SK-N-SH treated with all-trans-retinoic acid at 6 μM for 48 hours (cell line): ENCODE results near the gene TOX2.

ENCODE experiments used
- ATAC-seq: fragments of 200-7000 bp; cut with Tn5 transposase; 3 replicates; pipeline ENCODE4 v1.9.1; 2020; ENCODE audit warnings: mild to moderate bottlenecking, moderate library complexity
- ARNTL ChIP-seq: fragments of 450-650 bp; formaldehyde crosslinking; IDR thresholded peaks from 2 replicates; pipeline ENCODE4 v1.5.0; 2020; ENCODE audit warnings: low read depth, mild to moderate bottlenecking, moderate library complexity, borderline replicate concordance
- BACH2 ChIP-seq: fragments of 250-450 bp; sonication (Bioruptor Pico); IDR thresholded peaks from 2 replicates; pipeline ENCODE4 v1.9.0; 2021; ENCODE audit warnings: mild to moderate bottlenecking, borderline replicate concordance
- CSDC2 ChIP-seq: fragments of 250-450 bp; sonication (Bioruptor Pico); IDR thresholded peaks from 2 replicates; pipeline ENCODE4 v1.5.0; 2020; ENCODE audit warnings: mild to moderate bottlenecking, moderate library complexity
- ESRRG ChIP-seq: fragments of 250-450 bp; sonication (Bioruptor Pico); IDR thresholded peaks from 2 replicates; pipeline ENCODE4 v1.6.1; 2021; ENCODE audit warnings: mild to moderate bottlenecking
- GLIS3 ChIP-seq: fragments of 250-450 bp; sonication (Bioruptor Pico); IDR thresholded peaks from 2 replicates; pipeline ENCODE4 v1.5.0; 2020; ENCODE audit warnings: mild to moderate bottlenecking, moderate library complexity
- ISL1 ChIP-seq: fragments of 250-450 bp; sonication (Bioruptor Pico); IDR thresholded peaks from 2 replicates; pipeline ENCODE4 v2.1.2; 2022; ENCODE audit warnings: mild to moderate bottlenecking, moderate library complexity
- PPARA ChIP-seq: fragments of 250-450 bp; sonication (Bioruptor Pico); IDR thresholded peaks from 2 replicates; pipeline ENCODE4 v1.5.0; 2020; ENCODE audit warnings: mild to moderate bottlenecking, borderline replicate concordance
- RARB ChIP-seq: fragments of 250-450 bp; sonication (Bioruptor Pico); IDR thresholded peaks from 2 replicates; pipeline ENCODE4 v1.8.0; 2021; ENCODE audit warnings: mild to moderate bottlenecking, moderate library complexity
- SNAI2 ChIP-seq: fragments of 250-450 bp; sonication (Bioruptor Pico); IDR thresholded peaks from 2 replicates; pipeline ENCODE4 v1.5.0; 2020; ENCODE audit warnings: mild to moderate bottlenecking, moderate library complexity
- TCF4 ChIP-seq: fragments of 250-450 bp; sonication (Bioruptor Pico); IDR thresholded peaks from 2 replicates; pipeline ENCODE4 v1.8.0; 2021; ENCODE audit warnings: mild to moderate bottlenecking, moderate library complexity, borderline replicate concordance
- TOX ChIP-seq: fragments of 250-450 bp; sonication (Bioruptor Pico); IDR thresholded peaks from 2 replicates; pipeline ENCODE4 v1.8.0; 2021; ENCODE audit warnings: mild to moderate bottlenecking, moderate library complexity, borderline replicate concordance
- ZC3H10 ChIP-seq: fragments of 250-450 bp; sonication (Bioruptor Pico); IDR thresholded peaks from 2 replicates; pipeline ENCODE4 v1.5.1; 2021; ENCODE audit warnings: mild to moderate bottlenecking, moderate library complexity
- ZFP3 ChIP-seq: fragments of 250-450 bp; sonication (Bioruptor Pico); IDR thresholded peaks from 2 replicates; pipeline ENCODE4 v1.5.0; 2020; ENCODE audit warnings: mild to moderate bottlenecking, moderate library complexity
- ZFP30 ChIP-seq: fragments of 450-650 bp; formaldehyde crosslinking; IDR thresholded peaks from 2 replicates; pipeline ENCODE4 v1.5.0; 2022; ENCODE audit warnings: mild to moderate bottlenecking, moderate library complexity
- ZNF565 ChIP-seq: fragments of 450-650 bp; formaldehyde crosslinking; conservative IDR thresholded peaks from 2 replicates; pipeline ENCODE4 v1.5.0; 2020; ENCODE audit warnings: low read depth, mild to moderate bottlenecking, moderate library complexity
- ZNF70 ChIP-seq: fragments of 450-650 bp; formaldehyde crosslinking; IDR thresholded peaks from 2 replicates; pipeline ENCODE4 v1.5.0; 2020; ENCODE audit warnings: mild to moderate bottlenecking, moderate library complexity
- TF ChIP-seq, protein P1 (sequence below): fragments of 250-450 bp; sonication (Bioruptor Pico); IDR thresholded peaks from 2 replicates; pipeline ENCODE4 v1.8.0; 2021; ENCODE audit warnings: low read depth, mild to moderate bottlenecking, moderate library complexity, borderline replicate concordance
- TF ChIP-seq, protein P2 (sequence below): fragments of 250-450 bp; sonication (Bioruptor Pico); IDR thresholded peaks from 2 replicates; pipeline ENCODE4 v1.5.0; 2020; ENCODE audit warnings: mild to moderate bottlenecking, moderate library complexity
- TF ChIP-seq, protein P3 (sequence below): fragments of 250-450 bp; sonication (Bioruptor Pico); IDR thresholded peaks from 2 replicates; pipeline ENCODE4 v1.5.1; 2020; ENCODE audit warnings: low read depth, mild to moderate bottlenecking, moderate library complexity
- TF ChIP-seq, protein P4 (sequence below): fragments of 250-450 bp; sonication (Bioruptor Pico); IDR thresholded peaks from 2 replicates; pipeline ENCODE4 v1.8.0; 2020; ENCODE audit warnings: mild to moderate bottlenecking, moderate library complexity, borderline replicate concordance

TOX2 gene

DNA sequence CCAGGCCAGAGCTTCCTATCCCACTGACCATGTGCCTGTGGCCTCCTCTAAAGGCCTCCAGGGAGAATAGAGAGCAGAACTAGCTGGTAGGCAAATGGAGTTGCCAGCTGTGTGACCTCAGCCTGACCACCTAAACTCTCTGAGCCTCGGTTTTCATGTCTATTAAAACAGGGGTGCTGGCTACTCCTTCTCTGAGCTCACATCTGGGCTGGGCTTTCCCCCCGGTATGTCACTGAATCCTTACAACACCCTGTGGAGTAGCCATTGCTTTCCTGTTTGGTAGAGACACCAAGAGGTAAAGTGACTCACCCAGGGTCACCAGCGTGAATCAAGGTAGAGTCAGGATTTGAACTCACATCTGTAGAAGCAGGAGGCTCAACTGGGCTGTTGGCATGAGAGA lies 140.2 kb downstream of the TOX2 start:
- ATAC-seq = no peak
- TF ChIP-seq, protein P1, sequence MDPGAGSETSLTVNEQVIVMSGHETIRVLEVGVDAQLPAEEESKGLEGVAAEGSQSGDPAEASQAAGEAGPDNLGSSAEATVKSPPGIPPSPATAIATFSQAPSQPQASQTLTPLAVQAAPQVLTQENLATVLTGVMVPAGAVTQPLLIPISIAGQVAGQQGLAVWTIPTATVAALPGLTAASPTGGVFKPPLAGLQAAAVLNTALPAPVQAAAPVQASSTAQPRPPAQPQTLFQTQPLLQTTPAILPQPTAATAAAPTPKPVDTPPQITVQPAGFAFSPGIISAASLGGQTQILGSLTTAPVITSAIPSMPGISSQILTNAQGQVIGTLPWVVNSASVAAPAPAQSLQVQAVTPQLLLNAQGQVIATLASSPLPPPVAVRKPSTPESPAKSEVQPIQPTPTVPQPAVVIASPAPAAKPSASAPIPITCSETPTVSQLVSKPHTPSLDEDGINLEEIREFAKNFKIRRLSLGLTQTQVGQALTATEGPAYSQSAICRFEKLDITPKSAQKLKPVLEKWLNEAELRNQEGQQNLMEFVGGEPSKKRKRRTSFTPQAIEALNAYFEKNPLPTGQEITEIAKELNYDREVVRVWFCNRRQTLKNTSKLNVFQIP (CRISPR knock-in tag) = no peak
- TF ChIP-seq ZC3H10 (CRISPR knock-in tag) = no peak
- TF ChIP-seq CSDC2 = no peak
- TF ChIP-seq, all 23 proteins: peak for 0

DNA sequence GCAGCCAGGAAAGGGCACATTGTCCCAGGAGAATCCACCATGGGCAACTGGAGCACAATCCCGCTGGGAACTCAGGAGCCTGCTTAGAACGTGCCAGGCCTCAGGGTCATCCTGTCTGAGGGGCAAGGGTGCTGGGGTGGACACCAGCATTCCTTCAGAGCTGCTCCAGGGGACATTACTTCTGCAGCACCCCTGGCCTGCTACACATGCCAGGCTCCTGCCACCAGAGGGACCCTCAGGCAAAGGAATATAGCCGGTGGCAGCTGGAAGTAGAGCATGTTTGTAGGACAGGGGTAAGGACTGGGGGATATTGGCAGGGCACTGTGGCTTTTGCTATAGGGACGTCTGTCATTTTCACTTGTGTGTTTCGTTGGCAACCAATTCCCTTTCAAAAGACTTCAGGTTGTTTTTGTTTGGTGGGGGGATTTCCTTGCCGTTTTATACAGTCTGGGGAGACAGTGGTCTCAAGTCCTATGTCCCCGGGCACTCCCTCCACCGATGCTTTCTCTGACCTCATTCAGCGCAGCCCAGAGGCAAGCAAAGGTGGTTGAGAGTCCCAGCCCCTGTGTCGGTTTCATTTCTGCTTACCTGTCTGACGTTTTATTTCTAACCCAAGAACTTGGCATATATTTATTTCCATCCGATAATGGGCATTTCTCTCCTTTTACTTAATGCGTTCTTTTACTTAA lies 141.5 kb downstream of the TOX2 start:
- peak; percentile 84 for ATAC-seq
- TF ChIP-seq PPARA (CRISPR knock-in tag) (no peak), CSDC2 (no peak), ZFP30 (CRISPR knock-in tag) (no peak)

DNA sequence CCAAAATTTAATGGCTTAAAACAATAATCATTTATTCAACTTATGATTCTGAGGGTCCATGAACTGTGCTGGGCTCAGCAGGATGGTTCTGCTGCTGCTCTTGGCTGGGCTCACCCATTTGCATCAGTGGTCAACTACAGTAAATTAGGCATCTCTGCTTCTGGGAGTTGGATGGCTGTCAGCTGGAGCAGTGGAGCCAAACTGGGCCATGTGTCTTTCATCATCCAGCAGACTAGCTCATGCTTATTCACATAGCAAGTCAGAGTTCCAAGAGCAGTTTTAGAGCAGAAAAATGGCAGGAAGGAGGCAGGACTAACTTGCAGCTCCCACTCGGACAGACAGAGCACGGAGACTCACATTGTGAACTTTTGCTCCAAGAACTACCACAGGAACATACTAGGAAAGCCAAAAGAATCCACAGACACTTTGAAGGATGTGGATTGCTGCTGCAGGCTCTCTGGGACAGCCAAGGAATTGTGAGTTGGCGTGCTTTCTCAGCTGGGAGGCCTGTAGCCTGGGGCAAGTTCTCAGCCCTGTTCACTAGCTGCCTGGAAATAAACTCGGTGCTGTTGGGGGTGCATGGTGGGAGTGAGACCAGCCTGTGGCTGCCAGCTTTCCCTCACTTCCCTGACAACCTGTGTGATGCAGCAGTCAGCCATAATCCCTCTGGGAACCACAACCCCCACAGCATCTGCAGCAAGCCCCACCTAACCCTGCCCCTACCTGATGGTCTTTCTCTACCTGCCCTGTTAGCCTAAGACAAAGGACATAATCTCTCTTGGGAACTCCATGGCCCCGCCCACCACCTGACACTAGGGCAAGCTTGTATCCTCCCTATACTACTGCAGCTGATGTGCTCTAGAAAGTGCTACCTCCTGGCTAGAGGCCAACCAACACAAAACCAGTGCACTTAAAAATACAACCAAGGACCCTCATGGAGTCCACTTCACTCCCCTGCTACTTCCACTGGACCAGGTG lies 143.3 kb downstream of the TOX2 start:
- ATAC-seq = no peak
- TF ChIP-seq SNAI2 (CRISPR knock-in tag) (no peak), ZNF565 (CRISPR knock-in tag) (no peak), BACH2 (no peak), TCF4 (CRISPR knock-in tag) (no peak), ZFP3 (no peak), ZNF70 (CRISPR knock-in tag) (no peak)
- TF ChIP-seq, protein P1 (CRISPR knock-in tag) = no peak

DNA sequence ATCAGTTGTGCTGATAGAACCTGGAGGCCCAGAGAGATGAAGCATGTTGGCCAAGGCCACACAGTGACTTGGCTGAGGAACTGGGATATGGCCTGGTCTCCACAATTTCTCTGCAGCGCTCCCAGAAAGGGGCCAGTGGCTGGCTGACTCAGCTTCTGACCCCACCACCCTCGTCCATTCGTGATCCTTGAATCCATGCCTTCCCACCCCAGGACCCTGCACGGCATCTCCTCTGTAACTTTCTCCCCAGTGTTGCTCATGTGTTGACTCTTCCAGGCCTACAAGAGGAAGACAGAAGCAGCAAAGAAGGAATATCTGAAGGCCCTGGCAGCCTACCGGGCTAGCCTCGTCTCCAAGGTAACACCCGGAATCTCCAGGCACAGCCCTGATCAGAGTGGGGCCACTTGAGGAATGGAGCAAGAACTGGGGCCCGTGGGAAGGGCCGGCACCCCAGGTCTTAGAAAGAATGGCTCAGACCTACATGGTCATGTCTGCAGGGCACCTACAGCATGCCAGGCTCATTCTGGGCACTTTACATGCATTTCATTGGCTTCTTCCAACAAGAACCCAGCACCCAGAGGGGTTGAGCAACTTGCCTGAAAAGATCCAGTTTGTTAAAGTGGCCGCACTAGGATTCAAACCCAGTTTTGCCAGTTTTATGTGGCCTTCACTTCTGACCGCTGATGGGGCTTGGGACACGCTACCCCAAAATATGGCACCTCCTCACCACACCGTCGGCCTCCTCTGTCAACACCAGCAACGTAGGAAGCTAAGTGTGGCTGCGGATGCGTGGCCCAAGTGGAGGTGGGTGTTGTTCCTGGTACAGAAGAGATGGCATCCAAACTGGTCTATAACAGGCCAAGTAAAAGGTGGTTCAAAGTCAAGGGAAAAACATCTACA lies 150.1 kb downstream of the TOX2 start:
- no peak for ATAC-seq

More for the DNA sequence above, 150.1 kb downstream of the TOX2 start:
- no peak for TF ChIP-seq ARNTL
- TF ChIP-seq ZNF70 (CRISPR knock-in tag) = no peak
- no peak for TF ChIP-seq ISL1 (CRISPR knock-in tag)
- TF ChIP-seq, protein P2, sequence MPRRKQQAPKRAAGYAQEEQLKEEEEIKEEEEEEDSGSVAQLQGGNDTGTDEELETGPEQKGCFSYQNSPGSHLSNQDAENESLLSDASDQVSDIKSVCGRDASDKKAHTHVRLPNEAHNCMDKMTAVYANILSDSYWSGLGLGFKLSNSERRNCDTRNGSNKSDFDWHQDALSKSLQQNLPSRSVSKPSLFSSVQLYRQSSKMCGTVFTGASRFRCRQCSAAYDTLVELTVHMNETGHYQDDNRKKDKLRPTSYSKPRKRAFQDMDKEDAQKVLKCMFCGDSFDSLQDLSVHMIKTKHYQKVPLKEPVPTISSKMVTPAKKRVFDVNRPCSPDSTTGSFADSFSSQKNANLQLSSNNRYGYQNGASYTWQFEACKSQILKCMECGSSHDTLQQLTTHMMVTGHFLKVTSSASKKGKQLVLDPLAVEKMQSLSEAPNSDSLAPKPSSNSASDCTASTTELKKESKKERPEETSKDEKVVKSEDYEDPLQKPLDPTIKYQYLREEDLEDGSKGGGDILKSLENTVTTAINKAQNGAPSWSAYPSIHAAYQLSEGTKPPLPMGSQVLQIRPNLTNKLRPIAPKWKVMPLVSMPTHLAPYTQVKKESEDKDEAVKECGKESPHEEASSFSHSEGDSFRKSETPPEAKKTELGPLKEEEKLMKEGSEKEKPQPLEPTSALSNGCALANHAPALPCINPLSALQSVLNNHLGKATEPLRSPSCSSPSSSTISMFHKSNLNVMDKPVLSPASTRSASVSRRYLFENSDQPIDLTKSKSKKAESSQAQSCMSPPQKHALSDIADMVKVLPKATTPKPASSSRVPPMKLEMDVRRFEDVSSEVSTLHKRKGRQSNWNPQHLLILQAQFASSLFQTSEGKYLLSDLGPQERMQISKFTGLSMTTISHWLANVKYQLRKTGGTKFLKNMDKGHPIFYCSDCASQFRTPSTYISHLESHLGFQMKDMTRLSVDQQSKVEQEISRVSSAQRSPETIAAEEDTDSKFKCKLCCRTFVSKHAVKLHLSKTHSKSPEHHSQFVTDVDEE = no peak
- no peak for TF ChIP-seq BACH2
- TF ChIP-seq, protein P3, sequence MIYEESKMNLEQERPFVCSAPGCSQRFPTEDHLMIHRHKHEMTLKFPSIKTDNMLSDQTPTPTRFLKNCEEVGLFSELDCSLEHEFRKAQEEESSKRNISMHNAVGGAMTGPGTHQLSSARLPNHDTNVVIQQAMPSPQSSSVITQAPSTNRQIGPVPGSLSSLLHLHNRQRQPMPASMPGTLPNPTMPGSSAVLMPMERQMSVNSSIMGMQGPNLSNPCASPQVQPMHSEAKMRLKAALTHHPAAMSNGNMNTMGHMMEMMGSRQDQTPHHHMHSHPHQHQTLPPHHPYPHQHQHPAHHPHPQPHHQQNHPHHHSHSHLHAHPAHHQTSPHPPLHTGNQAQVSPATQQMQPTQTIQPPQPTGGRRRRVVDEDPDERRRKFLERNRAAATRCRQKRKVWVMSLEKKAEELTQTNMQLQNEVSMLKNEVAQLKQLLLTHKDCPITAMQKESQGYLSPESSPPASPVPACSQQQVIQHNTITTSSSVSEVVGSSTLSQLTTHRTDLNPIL (CRISPR knock-in tag) = no peak
- TF ChIP-seq ZC3H10 (CRISPR knock-in tag) = no peak
- no peak for TF ChIP-seq GLIS3 (CRISPR knock-in tag)
- TF ChIP-seq ZFP3 = no peak
- TF ChIP-seq TOX (CRISPR knock-in tag) = no peak
- TF ChIP-seq ESRRG (CRISPR knock-in tag) = no peak
- TF ChIP-seq, protein P4, sequence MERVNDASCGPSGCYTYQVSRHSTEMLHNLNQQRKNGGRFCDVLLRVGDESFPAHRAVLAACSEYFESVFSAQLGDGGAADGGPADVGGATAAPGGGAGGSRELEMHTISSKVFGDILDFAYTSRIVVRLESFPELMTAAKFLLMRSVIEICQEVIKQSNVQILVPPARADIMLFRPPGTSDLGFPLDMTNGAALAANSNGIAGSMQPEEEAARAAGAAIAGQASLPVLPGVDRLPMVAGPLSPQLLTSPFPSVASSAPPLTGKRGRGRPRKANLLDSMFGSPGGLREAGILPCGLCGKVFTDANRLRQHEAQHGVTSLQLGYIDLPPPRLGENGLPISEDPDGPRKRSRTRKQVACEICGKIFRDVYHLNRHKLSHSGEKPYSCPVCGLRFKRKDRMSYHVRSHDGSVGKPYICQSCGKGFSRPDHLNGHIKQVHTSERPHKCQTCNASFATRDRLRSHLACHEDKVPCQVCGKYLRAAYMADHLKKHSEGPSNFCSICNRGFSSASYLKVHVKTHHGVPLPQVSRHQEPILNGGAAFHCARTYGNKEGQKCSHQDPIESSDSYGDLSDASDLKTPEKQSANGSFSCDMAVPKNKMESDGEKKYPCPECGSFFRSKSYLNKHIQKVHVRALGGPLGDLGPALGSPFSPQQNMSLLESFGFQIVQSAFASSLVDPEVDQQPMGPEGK = no peak
- TF ChIP-seq, protein P1 (CRISPR knock-in tag) = no peak
- TF ChIP-seq RARB (CRISPR knock-in tag) = no peak
- TF ChIP-seq ZNF565 (CRISPR knock-in tag) = no peak
- TF ChIP-seq, all 23 proteins: peak for 0
